SK-N-MC (cell line): ENCODE data around the gene SYCN.

Experiments used
- FOXP2 ChIP-seq: optimal IDR thresholded peaks from 2 replicates; pipeline ENCODE3; 2011; ENCODE audit warnings: mild to moderate bottlenecking, moderate library complexity; ENCODE audit not compliant: insufficient read depth; ENCODE audit errors: extremely low read length, control extremely low read depth
- POLR2AphosphoS5 ChIP-seq: IDR thresholded peaks from 2 replicates; pipeline ENCODE4 v1.6.1; 2012; ENCODE audit warnings: mild to moderate bottlenecking, low read depth, low read length, borderline replicate concordance

- TF ChIP-seq FOXP2 (no peak), POLR2AphosphoS5 (no peak)
Measured at GRCh38 chr19:39196860-39197562, 7.1 kb downstream of the SYCN start, which contains the start of gene NCCRP1.
